SK-N-SH (cell line): ENCODE results near the gene COPE. TPM values are rescaled to one million over a fixed set of nuclear protein-coding genes. Genes with fewer than 3 reads are reported as not detected.

Experiments
- CTCF ChIA-PET: fragments of 300-600, 350-600 bp; formaldehyde crosslinking; extraction: SDS; loops from one replicate; lab custom pipeline; 2021; lab: Yijun Ruan, JAX
- POLR2A ChIA-PET: fragments of 350-600 bp; sonication (Branson Sonifier 250); formaldehyde crosslinking; extraction: SDS; loops from one replicate; lab custom pipeline; 2020; ENCODE audit warnings: antibody characterized with exemption, inconsistent platforms; lab: Yijun Ruan, JAX
- DNase-seq: peaks from one replicate; pipeline ENCODE4 v3.0.0; 2012
- H2AFZ ChIP-seq: fragments of 200-600 bp; sonication (generic); 2 replicates; pipeline ENCODE4 v1.8.1; 2016; ENCODE audit warnings: antibody characterized with exemption, mild to moderate bottlenecking, low read depth
- H3F3A ChIP-seq: fragments of 200-600 bp; sonication (generic); replicated peaks from 2 replicates; pipeline ENCODE3; 2016; ENCODE audit warnings: antibody characterized with exemption, mild to moderate bottlenecking; ENCODE audit not compliant: insufficient read depth
- H3K27ac ChIP-seq, 2 experiments: fragments of 200-500 bp in 1 of 2; fragments of 200-600 bp in 1 of 2; sonication (Bioruptor generic) in 1 of 2; sonication (generic), shearing (Covaris generic) in 1 of 2; 2 replicates each; pipeline versions ENCODE4 v1.5.1 to v1.6.1; 2014 to 2016; ENCODE audit warnings: low read depth in 2 of 2, inconsistent platforms in 1 of 2, low read length in 1 of 2, mild to moderate bottlenecking in 1 of 2, mixed read lengths in 1 of 2
- H3K27me3 ChIP-seq: fragments of 200-600 bp; sonication (generic), shearing (Covaris generic); 2 replicates; pipeline ENCODE4 v1.6.1; 2016; ENCODE audit warnings: mixed run types; ENCODE audit not compliant: insufficient read depth
- H3K36me3 ChIP-seq, 2 experiments: fragments of 200-500 bp in 1 of 2; fragments of 200-600 bp in 1 of 2; sonication (Bioruptor generic) in 1 of 2; sonication (generic) in 1 of 2; replicated peaks in 1 of 2; 2 replicates each; pipeline versions ENCODE3 to v1.5.1; 2014 to 2016; ENCODE audit warnings: low read length in 1 of 2, mild to moderate bottlenecking in 1 of 2; ENCODE audit not compliant: insufficient read depth in 2 of 2, control insufficient read depth in 1 of 2
- H3K4me1 ChIP-seq, 2 experiments: fragments of 200-500 bp in 1 of 2; fragments of 200-600 bp in 1 of 2; sonication (Bioruptor generic) in 1 of 2; sonication (generic), shearing (Covaris generic) in 1 of 2; 2 replicates each; pipeline versions ENCODE4 v1.5.1 to v1.6.1; 2014 to 2016; ENCODE audit warnings: low read depth in 1 of 2, low read length in 1 of 2, mixed run types in 1 of 2; ENCODE audit not compliant: insufficient read depth in 2 of 2, control insufficient read depth in 1 of 2
- H3K4me2 ChIP-seq: fragments of 200-600 bp; sonication (generic), shearing (Covaris generic); 2 replicates; pipeline ENCODE4 v1.6.1; 2017; ENCODE audit warnings: mixed run types
- H3K4me3 ChIP-seq, 2 experiments: fragments of 200-500 bp in 1 of 2; fragments of 200-600 bp in 1 of 2; sonication (Bioruptor generic) in 1 of 2; sonication (generic), shearing (Covaris generic) in 1 of 2; 2 replicates each; pipeline versions ENCODE4 v1.5.1 to v1.8.1; 2014 to 2016; ENCODE audit warnings: low read depth in 2 of 2, inconsistent platforms in 1 of 2, low read length in 1 of 2, mild to moderate bottlenecking in 1 of 2, mixed read lengths in 1 of 2, moderate library complexity in 1 of 2
- H3K79me2 ChIP-seq: fragments of 200-600 bp; sonication (generic); 2 replicates; pipeline ENCODE4 v1.8.1; 2017; ENCODE audit warnings: mild to moderate bottlenecking; ENCODE audit not compliant: insufficient read depth
- H3K9ac ChIP-seq: fragments of 200-600 bp; sonication (generic); 2 replicates; pipeline ENCODE4 v1.6.1; 2017; ENCODE audit warnings: mixed run types
- H3K9me2 ChIP-seq: fragments of 200-600 bp; sonication (generic); 2 replicates; pipeline ENCODE4 v1.6.1; 2017; ENCODE audit warnings: mixed run types
- H3K9me3 ChIP-seq: fragments of 200-600 bp; sonication (generic); 2 replicates; pipeline ENCODE4 v1.6.1; 2017; ENCODE audit warnings: mixed run types, mild to moderate bottlenecking, moderate library complexity
- H4K20me1 ChIP-seq: fragments of 200-600 bp; sonication (generic); 2 replicates; pipeline ENCODE4 v1.6.1; 2017; ENCODE audit warnings: mild to moderate bottlenecking, mixed run types; ENCODE audit not compliant: insufficient read depth
- CHD2 ChIP-seq: fragments of 150-350 bp; IDR thresholded peaks from 2 replicates; pipeline ENCODE4 v1.6.1; 2018; ENCODE audit warnings: low read length; ENCODE audit not compliant: partially characterized antibody
- ELF1 ChIP-seq: IDR thresholded peaks from 2 replicates; pipeline ENCODE4 v1.4.0; 2012
- EP300 ChIP-seq, 2 experiments: IDR thresholded peaks; 2 replicates each; pipeline versions ENCODE4 v1.4.0 to v1.6.1; 2012; ENCODE audit warnings: borderline replicate concordance in 1 of 2, low read depth in 1 of 2, low read length in 1 of 2
- EZH2phosphoT487 ChIP-seq: fragments of 200-600 bp; sonication (generic); IDR thresholded peaks from 2 replicates; pipeline ENCODE4 v1.6.1; 2017; ENCODE audit warnings: low read depth, mixed run types, mild to moderate bottlenecking, antibody characterized with exemption, moderate library complexity, borderline replicate concordance
- FOSL2 ChIP-seq: IDR thresholded peaks from 2 replicates; pipeline ENCODE4 v1.4.0; 2012; ENCODE audit warnings: low read depth, mild to moderate bottlenecking, moderate library complexity, borderline replicate concordance
- FOXJ3 ChIP-seq: sonication (generic); formaldehyde crosslinking; IDR thresholded peaks from 2 replicates; pipeline ENCODE4 v1.5.1; 2020; ENCODE audit warnings: mild to moderate bottlenecking, missing genetic modification reagents
- FOXM1 ChIP-seq: IDR thresholded peaks from 2 replicates; pipeline ENCODE4 v1.4.0; 2012; ENCODE audit warnings: low read depth, mild to moderate bottlenecking
- GABPA ChIP-seq: IDR thresholded peaks from 2 replicates; pipeline ENCODE4 v1.4.0; 2012; ENCODE audit warnings: low read depth, mild to moderate bottlenecking
- GATA2 ChIP-seq: sonication (generic); formaldehyde crosslinking; IDR thresholded peaks from 2 replicates; pipeline ENCODE4 v1.5.0; 2020; ENCODE audit warnings: mild to moderate bottlenecking, missing genetic modification reagents
- JUND ChIP-seq: IDR thresholded peaks from 2 replicates; pipeline ENCODE4 v1.4.0; 2012
- NRF1 ChIP-seq: IDR thresholded peaks from 2 replicates; pipeline ENCODE4 v1.6.1; 2012; ENCODE audit warnings: low read depth, mild to moderate bottlenecking, low read length
- POLR2AphosphoS5 ChIP-seq: IDR thresholded peaks from 2 replicates; pipeline ENCODE4 v1.6.1; 2012; ENCODE audit warnings: low read depth, low read length
- RAD21 ChIP-seq: IDR thresholded peaks from 2 replicates; pipeline ENCODE4 v1.6.1; 2012; ENCODE audit warnings: mild to moderate bottlenecking, low read length
- RFX5 ChIP-seq: IDR thresholded peaks from 2 replicates; pipeline ENCODE4 v1.6.1; 2012; ENCODE audit warnings: mild to moderate bottlenecking, improper control_type of control experiment, low read length
- SMC3 ChIP-seq: IDR thresholded peaks from 2 replicates; pipeline ENCODE4 v1.6.1; 2012; ENCODE audit warnings: low read depth, low read length, improper control_type of control experiment
- TCF12 ChIP-seq: IDR thresholded peaks from 2 replicates; pipeline ENCODE4 v1.4.0; 2012
- TEAD4 ChIP-seq: IDR thresholded peaks from 2 replicates; pipeline ENCODE4 v1.4.0; 2012; ENCODE audit warnings: mild to moderate bottlenecking, borderline replicate concordance; ENCODE audit not compliant: insufficient read depth
- WGBS: methylation state at CpG from one replicate; pipeline ENCODE4 v1.1.6; 2017; ENCODE audit warnings: low lambda C conversion rate; 5-methylcytosine and 5-hydroxymethylcytosine counted together
- polyA plus RNA-seq, 3 experiments: library from polyadenylated mRNA; depleted of rRNA; stranded (reverse); fragments of >200 nt; gene quantifications; 2 replicates each; pipeline ENCODE4 v1.2.3, GENCODE V29; 2012
- TF ChIP-seq, protein P1 (sequence below): IDR thresholded peaks from 2 replicates; pipeline ENCODE4 v1.6.1; 2012; ENCODE audit warnings: mild to moderate bottlenecking, low read depth, low read length, moderate library complexity
- TF ChIP-seq, protein P2 (sequence below): IDR thresholded peaks from 2 replicates; pipeline ENCODE4 v1.4.0; 2012; ENCODE audit warnings: low read depth
- TF ChIP-seq, protein P3 (sequence below): fragments of 150-350 bp; IDR thresholded peaks from 2 replicates; pipeline ENCODE4 v1.6.1; 2017; ENCODE audit warnings: antibody characterized with exemption, low read length, low read depth, borderline replicate concordance
- TF ChIP-seq, protein P4 (sequence below): IDR thresholded peaks from 2 replicates; pipeline ENCODE4 v1.4.0; 2012; ENCODE audit warnings: low read depth, borderline replicate concordance
- TF ChIP-seq, protein P5 (sequence below): IDR thresholded peaks from 2 replicates; pipeline ENCODE4 v1.4.0; 2012; ENCODE audit warnings: low read depth, borderline replicate concordance
- TF ChIP-seq, protein P6 (sequence below): IDR thresholded peaks from 2 replicates; pipeline ENCODE4; 2012

COPE gene
- 412 and 450 TPM in 2 replicates for polyA plus RNA-seq (2012; rRNA removed)
- polyA plus RNA-seq (2012; cell fraction: cytosol; rRNA removed): 182 and 282 TPM in 2 replicates
- polyA plus RNA-seq (2012; cell fraction: nucleus; rRNA removed): 272 and 273 TPM in 2 replicates

DNA sequence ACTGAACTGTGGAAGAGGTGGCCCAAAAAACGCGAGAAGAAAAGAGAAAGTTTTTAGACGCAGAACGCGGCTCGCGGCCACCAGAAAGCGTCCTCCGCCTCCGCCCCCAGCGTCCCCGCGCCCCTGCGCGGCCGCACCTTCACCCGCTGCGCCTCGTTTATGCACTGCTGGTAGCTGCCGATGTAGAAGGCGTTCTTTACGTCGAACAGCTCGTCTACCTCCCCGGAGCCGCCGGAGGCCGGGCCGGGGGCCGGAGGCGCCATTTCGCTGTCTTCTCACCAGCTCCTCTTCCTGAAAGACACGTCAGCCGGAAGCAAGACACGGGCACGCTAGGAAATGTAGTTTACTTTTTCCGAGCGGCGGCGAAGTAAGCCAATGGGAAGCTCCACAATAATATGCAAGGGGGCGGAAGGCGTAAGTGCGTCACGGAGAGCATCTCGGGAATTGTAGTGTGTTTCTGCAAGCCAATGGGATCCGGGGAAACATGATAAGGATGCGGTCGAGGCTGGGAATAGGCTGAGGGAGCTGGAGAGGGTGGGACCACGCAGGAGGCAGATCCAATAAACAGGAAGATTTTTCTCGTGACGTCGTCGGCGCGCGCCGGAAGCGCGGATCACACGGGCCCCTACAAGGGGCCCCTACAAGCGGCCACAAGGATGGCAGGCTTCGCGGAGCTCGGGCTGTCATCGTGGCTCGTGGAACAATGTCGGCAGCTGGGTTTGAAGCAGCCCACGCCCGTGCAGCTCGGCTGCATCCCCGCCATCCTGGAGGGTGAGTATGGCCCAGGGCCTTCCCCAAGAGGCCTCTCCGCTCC, at the start of gene COPE, which contains the start of gene DDX49:
COPE (minus strand) TSS at position 302 of the 814 bp plus-strand sequence; CDS start at position 263, 39 bp downstream.
DDX49 (plus strand) TSS at position 630 of the 814 bp plus-strand sequence; CDS start at position 657, 27 bp downstream.
- CTCF ChIA-PET: interaction anchor here (0.6 to 7.2 kb wide), 12 partner anchors 9 to 330 kb away, joined by 3 to 76 read pairs (median 3); partner anchors contain the start of gene CERS1
- H3K9me3 ChIP-seq: no peaks in the 10 kb centered on the region
- H3F3A ChIP-seq: peaks cover 12% of the 10 kb centered on the region
- H3K79me2 ChIP-seq: peaks cover 76% of the 10 kb centered on the region
- peak within 1 kb of the TSS; percentile 89 to 92 for H3K4me3 ChIP-seq
- DNase-seq: peak; percentile 98
- H3K9ac ChIP-seq: peak within 1 kb of the TSS; percentile 97
- peak within 1 kb of the TSS; percentile 89 for H3K4me2 ChIP-seq
- POLR2A ChIA-PET: interaction anchor here (0.5 to 2.7 kb wide), 15 partner anchors 8 to 348 kb away, joined by 3 to 16 read pairs (median 4); partner anchors contain the start of genes CERS1, REX1BD and UBA52
- peaks cover 37% of the 10 kb centered on the region for H4K20me1 ChIP-seq
- H3K36me3 ChIP-seq: peaks cover 23 to 30% of the 10 kb centered on the region in 2 experiments
- peak within 1 kb of the TSS; percentile 68; the same call in 1 of the 2 replicates for H2AFZ ChIP-seq
- no peaks in the 10 kb centered on the region for H3K9me2 ChIP-seq
- no peaks in the 10 kb centered on the region for H3K27me3 ChIP-seq
- WGBS: under 1% methylated on average over 37 of the region's 72 CpGs
- H3K4me1 ChIP-seq: peaks cover 5 to 12% of the 10 kb centered on the region in 2 experiments; a peak in 2 of 4 replicates
- peak within 1 kb of the TSS; percentile 74 to 92 for H3K27ac ChIP-seq
- TF ChIP-seq SMC3 (no peak), TCF12 (no peak), JUND (no peak), ELF1 (peak; percentile 98), RFX5 (no peak), FOXJ3 (0 out of 2 replicates have a peak, but pooled peaks have one; percentile 16), GATA2 (peak; percentile 58), FOSL2 (no peak; the same call in 1 of the 2 replicates), EP300 (IDR thresholded peaks at IDR 0.05; ENCODE audit: borderline replicate concordance in 1 of 2, low read depth in 1 of 2, low read length in 1 of 2) (no peak), EZH2phosphoT487 (no peak), GABPA (peak; percentile 95), CHD2 (peak; percentile 93), POLR2AphosphoS5 (peak; percentile 86), NRF1 (no peak), RAD21 (no peak), TEAD4 (no peak), FOXM1 (no peak)
- TF ChIP-seq, protein P1, sequence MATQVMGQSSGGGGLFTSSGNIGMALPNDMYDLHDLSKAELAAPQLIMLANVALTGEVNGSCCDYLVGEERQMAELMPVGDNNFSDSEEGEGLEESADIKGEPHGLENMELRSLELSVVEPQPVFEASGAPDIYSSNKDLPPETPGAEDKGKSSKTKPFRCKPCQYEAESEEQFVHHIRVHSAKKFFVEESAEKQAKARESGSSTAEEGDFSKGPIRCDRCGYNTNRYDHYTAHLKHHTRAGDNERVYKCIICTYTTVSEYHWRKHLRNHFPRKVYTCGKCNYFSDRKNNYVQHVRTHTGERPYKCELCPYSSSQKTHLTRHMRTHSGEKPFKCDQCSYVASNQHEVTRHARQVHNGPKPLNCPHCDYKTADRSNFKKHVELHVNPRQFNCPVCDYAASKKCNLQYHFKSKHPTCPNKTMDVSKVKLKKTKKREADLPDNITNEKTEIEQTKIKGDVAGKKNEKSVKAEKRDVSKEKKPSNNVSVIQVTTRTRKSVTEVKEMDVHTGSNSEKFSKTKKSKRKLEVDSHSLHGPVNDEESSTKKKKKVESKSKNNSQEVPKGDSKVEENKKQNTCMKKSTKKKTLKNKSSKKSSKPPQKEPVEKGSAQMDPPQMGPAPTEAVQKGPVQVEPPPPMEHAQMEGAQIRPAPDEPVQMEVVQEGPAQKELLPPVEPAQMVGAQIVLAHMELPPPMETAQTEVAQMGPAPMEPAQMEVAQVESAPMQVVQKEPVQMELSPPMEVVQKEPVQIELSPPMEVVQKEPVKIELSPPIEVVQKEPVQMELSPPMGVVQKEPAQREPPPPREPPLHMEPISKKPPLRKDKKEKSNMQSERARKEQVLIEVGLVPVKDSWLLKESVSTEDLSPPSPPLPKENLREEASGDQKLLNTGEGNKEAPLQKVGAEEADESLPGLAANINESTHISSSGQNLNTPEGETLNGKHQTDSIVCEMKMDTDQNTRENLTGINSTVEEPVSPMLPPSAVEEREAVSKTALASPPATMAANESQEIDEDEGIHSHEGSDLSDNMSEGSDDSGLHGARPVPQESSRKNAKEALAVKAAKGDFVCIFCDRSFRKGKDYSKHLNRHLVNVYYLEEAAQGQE: 0 out of 2 replicates have a peak, but pooled peaks have one; percentile 36
- TF ChIP-seq, protein P2, sequence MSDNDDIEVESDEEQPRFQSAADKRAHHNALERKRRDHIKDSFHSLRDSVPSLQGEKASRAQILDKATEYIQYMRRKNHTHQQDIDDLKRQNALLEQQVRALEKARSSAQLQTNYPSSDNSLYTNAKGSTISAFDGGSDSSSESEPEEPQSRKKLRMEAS: peak; percentile 91
- TF ChIP-seq, protein P3, sequence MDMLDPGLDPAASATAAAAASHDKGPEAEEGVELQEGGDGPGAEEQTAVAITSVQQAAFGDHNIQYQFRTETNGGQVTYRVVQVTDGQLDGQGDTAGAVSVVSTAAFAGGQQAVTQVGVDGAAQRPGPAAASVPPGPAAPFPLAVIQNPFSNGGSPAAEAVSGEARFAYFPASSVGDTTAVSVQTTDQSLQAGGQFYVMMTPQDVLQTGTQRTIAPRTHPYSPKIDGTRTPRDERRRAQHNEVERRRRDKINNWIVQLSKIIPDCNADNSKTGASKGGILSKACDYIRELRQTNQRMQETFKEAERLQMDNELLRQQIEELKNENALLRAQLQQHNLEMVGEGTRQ: no peak
- TF ChIP-seq, protein P4, sequence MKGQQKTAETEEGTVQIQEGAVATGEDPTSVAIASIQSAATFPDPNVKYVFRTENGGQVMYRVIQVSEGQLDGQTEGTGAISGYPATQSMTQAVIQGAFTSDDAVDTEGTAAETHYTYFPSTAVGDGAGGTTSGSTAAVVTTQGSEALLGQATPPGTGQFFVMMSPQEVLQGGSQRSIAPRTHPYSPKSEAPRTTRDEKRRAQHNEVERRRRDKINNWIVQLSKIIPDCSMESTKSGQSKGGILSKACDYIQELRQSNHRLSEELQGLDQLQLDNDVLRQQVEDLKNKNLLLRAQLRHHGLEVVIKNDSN: peak; percentile 54
- TF ChIP-seq, protein P5, sequence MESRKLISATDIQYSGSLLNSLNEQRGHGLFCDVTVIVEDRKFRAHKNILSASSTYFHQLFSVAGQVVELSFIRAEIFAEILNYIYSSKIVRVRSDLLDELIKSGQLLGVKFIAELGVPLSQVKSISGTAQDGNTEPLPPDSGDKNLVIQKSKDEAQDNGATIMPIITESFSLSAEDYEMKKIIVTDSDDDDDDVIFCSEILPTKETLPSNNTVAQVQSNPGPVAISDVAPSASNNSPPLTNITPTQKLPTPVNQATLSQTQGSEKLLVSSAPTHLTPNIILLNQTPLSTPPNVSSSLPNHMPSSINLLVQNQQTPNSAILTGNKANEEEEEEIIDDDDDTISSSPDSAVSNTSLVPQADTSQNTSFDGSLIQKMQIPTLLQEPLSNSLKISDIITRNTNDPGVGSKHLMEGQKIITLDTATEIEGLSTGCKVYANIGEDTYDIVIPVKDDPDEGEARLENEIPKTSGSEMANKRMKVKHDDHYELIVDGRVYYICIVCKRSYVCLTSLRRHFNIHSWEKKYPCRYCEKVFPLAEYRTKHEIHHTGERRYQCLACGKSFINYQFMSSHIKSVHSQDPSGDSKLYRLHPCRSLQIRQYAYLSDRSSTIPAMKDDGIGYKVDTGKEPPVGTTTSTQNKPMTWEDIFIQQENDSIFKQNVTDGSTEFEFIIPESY: peak; percentile 88
- TF ChIP-seq, protein P6, sequence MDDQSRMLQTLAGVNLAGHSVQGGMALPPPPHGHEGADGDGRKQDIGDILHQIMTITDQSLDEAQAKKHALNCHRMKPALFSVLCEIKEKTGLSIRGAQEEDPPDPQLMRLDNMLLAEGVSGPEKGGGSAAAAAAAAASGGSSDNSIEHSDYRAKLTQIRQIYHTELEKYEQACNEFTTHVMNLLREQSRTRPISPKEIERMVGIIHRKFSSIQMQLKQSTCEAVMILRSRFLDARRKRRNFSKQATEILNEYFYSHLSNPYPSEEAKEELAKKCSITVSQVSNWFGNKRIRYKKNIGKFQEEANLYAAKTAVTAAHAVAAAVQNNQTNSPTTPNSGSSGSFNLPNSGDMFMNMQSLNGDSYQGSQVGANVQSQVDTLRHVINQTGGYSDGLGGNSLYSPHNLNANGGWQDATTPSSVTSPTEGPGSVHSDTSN: peak; percentile 99
